Choroid plexus epithelial cell (primary cell): ENCODE data around the gene KRTAP10-6.
"Not testable (repeated sequence)": the region's sequence is repeated elsewhere in the genome, so short reads cannot be mapped to it uniquely, and the experiment has no call there.

Experiments
- DNase-seq: peaks from one replicate; pipeline ENCODE4 v3.0.0-alpha.2; 2010; ENCODE audit warnings: low read depth
- H3K4me3 ChIP-seq: 2 replicates; pipeline ENCODE4 v1.5.1; 2011; ENCODE audit warnings: low read depth, mild to moderate bottlenecking, control low read depth, low read length, moderate library complexity
- CTCF ChIP-seq: conservative IDR thresholded peaks from 2 replicates; pipeline ENCODE4 v1.5.1; 2011; ENCODE audit warnings: low read depth, mild to moderate bottlenecking, control low read depth, inconsistent platforms, low read length, moderate library complexity

KRTAP10-6 gene

GRCh38 chr21:44594406-44594916 lies 2.2 kb upstream of the KRTAP10-6 start:
- TF ChIP-seq CTCF = no peak
- DNase-seq = no peak
- H3K4me3 ChIP-seq = no peak overlapping the region

- no peak overlapping the region for H3K4me3 ChIP-seq
- no peak for TF ChIP-seq CTCF
- no peak for DNase-seq
Observed at GRCh38 chr21:44593598-44594405, 1.5 kb upstream of the KRTAP10-6 start.

- H3K4me3 ChIP-seq, DNase-seq: not testable (repeated sequence)
Observed at GRCh38 chr21:44591801-44592130, 539 bp downstream of the KRTAP10-6 start.

GRCh38 chr21:44590897-44591800 lies 1.2 kb downstream of the KRTAP10-6 start:
- H3K4me3 ChIP-seq, DNase-seq: not testable (repeated sequence)

- DNase-seq = no peak
- H3K4me3 ChIP-seq = no peak overlapping the region
- TF ChIP-seq CTCF = no peak
Observed at GRCh38 chr21:44590311-44590721, 2.0 kb downstream of the KRTAP10-6 start.

- no peak for DNase-seq
- TF ChIP-seq CTCF = no peak
- H3K4me3 ChIP-seq = no peak overlapping the region
Observed at GRCh38 chr21:44589586-44590305, 2.6 kb downstream of the KRTAP10-6 start.

- H3K4me3 ChIP-seq = no peak overlapping the region
- TF ChIP-seq CTCF = no peak
- DNase-seq = no peak
Observed at GRCh38 chr21:44589094-44589493, 3.2 kb downstream of the KRTAP10-6 start.
